COLO829 (cell line): ENCODE measurements around the gene ANK2.
A peak's percentile ranks its signal among the peaks of the same experiment; 100 is the strongest.
"Not testable (repeated sequence)": the region's sequence is repeated elsewhere in the genome, so short reads cannot be mapped to it uniquely, and the experiment has no call there.

Source experiments
- DNase-seq: peaks from one replicate; pipeline ENCODE4 v3.0.0; 2012; ENCODE audit warnings: low spot score

ANK2 gene

GRCh38 chr4:113209652-113210320 is 160.3 kb downstream of the ANK2 start:
- DNase-seq = no peak

- no peak for DNase-seq
Measured at GRCh38 chr4:113212613-113213012, 163.2 kb downstream of the ANK2 start.

GRCh38 chr4:113221990-113222389 is 172.5 kb downstream of the ANK2 start:
- DNase-seq = no peak

- DNase-seq = no peak
Measured at GRCh38 chr4:113222471-113222870, 173.0 kb downstream of the ANK2 start.

GRCh38 chr4:113223001-113223400 is 173.5 kb downstream of the ANK2 start:
- DNase-seq = no peak

- DNase-seq = no peak
Measured at GRCh38 chr4:113232194-113232593, 182.7 kb downstream of the ANK2 start.

GRCh38 chr4:113236916-113237315 is 187.5 kb downstream of the ANK2 start:
- DNase-seq = no peak

- no peak for DNase-seq
Measured at GRCh38 chr4:113243312-113243711, 193.9 kb downstream of the ANK2 start.

- not testable (repeated sequence) for DNase-seq
Measured at GRCh38 chr4:113244747-113245146, 195.3 kb downstream of the ANK2 start.

GRCh38 chr4:113248320-113248719 is 198.9 kb downstream of the ANK2 start:
- no peak for DNase-seq

GRCh38 chr4:113255628-113256027 is 206.2 kb downstream of the ANK2 start:
- DNase-seq = no peak

GRCh38 chr4:113256946-113257345 is 207.5 kb downstream of the ANK2 start:
- DNase-seq = peak; percentile 58

GRCh38 chr4:113260688-113261087 is 211.2 kb downstream of the ANK2 start:
- no peak for DNase-seq

- no peak for DNase-seq
Measured at GRCh38 chr4:113263274-113263673, 213.8 kb downstream of the ANK2 start.

- DNase-seq = no peak
Measured at GRCh38 chr4:113270520-113271319, 221.3 kb downstream of the ANK2 start.

- DNase-seq = no peak
Measured at GRCh38 chr4:113272523-113272922, 223.1 kb downstream of the ANK2 start.

GRCh38 chr4:113273721-113274220 is 224.3 kb downstream of the ANK2 start:
- DNase-seq = peak; percentile 13

GRCh38 chr4:113276464-113277170 is 227.2 kb downstream of the ANK2 start:
- DNase-seq = no peak

GRCh38 chr4:113278324-113278934 is 229.0 kb downstream of the ANK2 start:
- DNase-seq = peak; percentile 82

GRCh38 chr4:113285501-113285900 is 236.0 kb downstream of the ANK2 start:
- no peak for DNase-seq

- no peak for DNase-seq
Measured at GRCh38 chr4:113288257-113288656, 238.8 kb downstream of the ANK2 start.

- no peak for DNase-seq
Measured at GRCh38 chr4:113288696-113289095, 239.2 kb downstream of the ANK2 start.
